Epithelial cell of esophagus (primary cell): ENCODE measurements around the gene TBC1D17.

Experiments used
- DNase-seq: peaks from one replicate; pipeline ENCODE4 v3.0.0; 2010; ENCODE audit warnings: low read depth
- H3K4me3 ChIP-seq: 2 replicates; pipeline ENCODE4 v1.5.1; 2011; ENCODE audit warnings: mild to moderate bottlenecking, low read length, control low read depth
- CTCF ChIP-seq: IDR thresholded peaks from 2 replicates; pipeline ENCODE4 v1.5.1; 2011; ENCODE audit warnings: low read depth, mild to moderate bottlenecking, low read length, control low read depth, inconsistent platforms; ENCODE audit not compliant: insufficient read depth; ENCODE audit errors: missing control alignments

TBC1D17 gene

GRCh38 chr19:49908480-49909420 is 31.2 kb downstream of the TBC1D17 start:
- no peak overlapping the region for H3K4me3 ChIP-seq
- no peak for TF ChIP-seq CTCF
- no peak for DNase-seq

- DNase-seq, result no peak
- TF ChIP-seq CTCF, result no peak
- H3K4me3 ChIP-seq, result no peak overlapping the region
Observed at GRCh38 chr19:49910179-49910578, 32.7 kb downstream of the TBC1D17 start.

GRCh38 chr19:49911381-49912145 is 34.1 kb downstream of the TBC1D17 start:
- no peak for TF ChIP-seq CTCF
- H3K4me3 ChIP-seq, result no peak overlapping the region
- no peak for DNase-seq

- no peak for TF ChIP-seq CTCF
- no peak for DNase-seq
- H3K4me3 ChIP-seq, result no peak overlapping the region
Observed at GRCh38 chr19:49912965-49913685, 35.6 kb downstream of the TBC1D17 start.

GRCh38 chr19:49913720-49914119 is 36.2 kb downstream of the TBC1D17 start:
- DNase-seq, result no peak
- H3K4me3 ChIP-seq, result no peak overlapping the region
- TF ChIP-seq CTCF, result no peak

- no peak overlapping the region for H3K4me3 ChIP-seq
- peak; percentile 12 for TF ChIP-seq CTCF
- no peak for DNase-seq
Observed at GRCh38 chr19:49915271-49915670, 37.8 kb downstream of the TBC1D17 start.
